ENCODE results near the gene DCDC1. TPM values are rescaled to one million over a fixed set of nuclear protein-coding genes. Genes with fewer than 3 reads are reported as not detected.

Gene DCDC1
- polyA plus RNA-seq, 4 donors = 3.4 to 7.3 (median 5.1) TPM

DNA sequence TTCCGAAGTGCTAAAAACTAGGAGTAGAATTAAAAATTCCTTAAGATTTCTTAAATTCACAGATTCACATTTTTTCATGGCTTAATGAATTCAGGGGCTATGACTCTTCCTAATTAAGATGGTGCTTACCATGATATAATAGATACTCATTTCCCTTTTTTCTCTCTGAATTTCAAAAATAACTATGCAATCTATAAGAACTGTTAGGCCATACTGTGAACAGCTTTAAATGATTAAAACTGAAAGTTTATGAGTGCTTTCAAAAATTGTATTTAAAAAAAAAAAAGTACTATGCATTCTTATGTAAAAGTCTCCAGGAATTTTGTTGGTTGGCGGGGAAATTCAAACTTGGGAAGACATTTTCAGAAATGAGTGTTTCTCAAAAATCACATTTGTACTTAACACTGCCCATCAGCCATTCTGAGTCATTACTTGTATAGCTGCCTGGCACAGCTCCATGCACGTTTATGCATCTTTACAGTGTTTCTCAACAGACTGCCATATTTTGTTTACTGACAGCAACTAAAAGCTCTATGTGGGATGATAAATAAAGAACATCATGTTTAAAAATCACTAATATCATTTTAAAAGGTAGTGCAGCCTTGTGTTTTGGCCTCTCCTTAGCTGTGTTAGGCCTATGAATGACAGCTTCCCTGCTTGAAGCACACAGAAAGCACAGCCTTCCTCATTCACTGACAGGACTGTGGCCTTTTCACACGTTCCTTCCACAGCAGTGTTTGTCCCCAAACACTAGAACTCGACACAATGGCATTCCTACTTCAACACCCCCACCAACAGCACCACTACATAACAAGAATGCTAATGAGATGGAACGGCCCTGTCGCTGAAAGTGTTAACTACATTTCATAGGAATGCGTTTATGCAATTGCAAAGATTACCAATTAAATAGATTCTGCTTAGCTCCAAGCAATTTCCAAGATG is 131.4 kb downstream of the DCDC1 start:
- DNase-seq (ENCODE audit: low read depth in 4 of 4, low spot score in 2 of 4) = no peak

DNA sequence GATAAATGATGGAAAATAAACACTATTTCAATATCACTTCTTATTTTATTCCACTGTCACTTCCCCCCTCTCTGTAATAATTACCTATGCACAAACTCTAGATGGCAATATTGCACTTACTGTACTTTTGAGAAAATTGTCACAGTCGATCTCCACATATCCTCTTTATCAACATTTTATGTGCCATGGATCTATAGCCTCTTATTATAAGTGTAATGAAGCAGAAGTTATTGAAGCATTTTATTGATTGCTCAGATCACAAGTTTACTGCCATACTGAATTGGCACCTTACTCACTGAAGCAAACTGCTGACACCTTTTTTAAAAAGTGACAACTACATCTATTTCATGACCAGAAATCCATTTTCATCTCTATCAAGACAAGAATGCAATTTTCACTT is 133.4 kb downstream of the DCDC1 start:
- DNase-seq (ENCODE audit: low read depth in 4 of 4, low spot score in 2 of 4) = no peak

DNA sequence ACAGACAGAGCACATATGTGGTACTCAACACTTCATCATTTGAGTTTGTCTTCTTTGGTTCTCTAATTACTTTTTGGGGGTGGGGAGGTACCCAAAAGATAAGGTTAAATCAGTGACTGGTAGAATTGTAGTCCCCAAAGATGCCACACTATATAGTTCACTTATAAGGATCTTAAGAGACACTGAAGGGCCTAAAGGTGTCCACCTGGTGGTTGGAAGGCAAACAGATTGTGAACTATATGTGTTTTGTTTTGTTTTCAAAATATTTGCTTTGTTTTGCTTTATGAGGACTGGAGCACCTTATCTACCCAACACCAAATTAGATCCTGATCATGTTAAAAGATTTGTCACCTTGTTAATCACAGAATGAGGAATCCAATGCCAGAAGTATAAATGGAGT is 136.1 kb downstream of the DCDC1 start:
- no peak for DNase-seq (ENCODE audit: low read depth in 4 of 4, low spot score in 2 of 4)

DNA sequence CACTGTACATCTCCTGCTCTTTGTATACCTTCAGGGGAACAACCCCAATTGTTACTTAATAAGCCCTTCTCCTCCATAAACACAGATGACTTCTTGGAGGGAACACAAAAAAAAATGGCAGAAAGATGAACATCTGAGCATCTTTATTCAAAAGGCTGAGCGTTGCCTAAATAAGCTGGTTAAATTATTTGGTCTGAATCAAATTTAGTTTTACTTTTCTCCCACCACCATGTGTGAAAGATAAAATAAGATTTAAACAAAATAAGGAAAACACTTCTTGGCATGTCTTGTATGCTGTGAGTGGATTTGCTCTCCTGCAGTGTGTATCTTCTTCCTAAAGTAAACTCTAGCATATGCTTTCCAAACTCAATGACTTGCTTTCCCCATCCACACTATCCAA is 137.9 kb downstream of the DCDC1 start:
- DNase-seq (ENCODE audit: low read depth in 4 of 4, low spot score in 2 of 4) = no peak

DNA sequence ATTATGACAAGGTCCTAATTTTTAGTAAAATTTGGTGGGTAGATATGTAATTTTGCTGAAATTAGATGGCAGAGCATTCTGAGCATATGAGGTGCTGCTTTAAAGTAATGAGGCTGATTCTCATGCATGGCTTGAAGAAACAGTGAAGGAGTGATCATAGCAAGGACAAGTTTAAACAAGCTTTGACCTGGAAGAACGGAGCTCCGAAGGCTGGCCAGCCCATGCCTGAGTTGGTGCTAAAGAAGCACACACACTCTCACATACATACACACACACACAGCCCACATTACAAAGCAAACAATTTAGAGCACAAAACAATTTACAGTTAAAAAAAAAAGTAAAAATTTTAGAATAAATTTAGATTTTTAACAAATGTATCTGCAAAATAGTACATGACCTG is 150.7 kb downstream of the DCDC1 start:
- no peak for DNase-seq (ENCODE audit: low read depth in 4 of 4, low spot score in 2 of 4)

DNA sequence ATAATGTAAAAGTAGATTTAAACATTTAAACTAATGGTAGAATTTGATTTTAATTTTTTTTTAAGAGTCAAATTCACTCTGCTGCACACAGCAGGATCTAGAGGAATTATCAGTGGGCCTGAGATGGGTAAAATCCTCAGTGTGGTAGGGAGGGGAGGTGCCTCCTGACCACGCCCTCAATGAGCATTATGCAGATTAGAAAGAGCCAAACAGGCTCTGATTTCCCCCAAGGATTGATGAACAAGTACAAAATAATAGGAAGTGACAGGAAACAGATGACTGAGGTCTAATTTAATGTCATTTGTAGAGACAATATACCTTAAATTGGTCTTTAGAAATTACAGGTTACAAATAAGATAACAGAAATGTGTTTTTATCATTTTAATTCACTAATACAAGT is 155.2 kb downstream of the DCDC1 start:
- no peak for DNase-seq (ENCODE audit: low read depth in 4 of 4, low spot score in 2 of 4)

DNA sequence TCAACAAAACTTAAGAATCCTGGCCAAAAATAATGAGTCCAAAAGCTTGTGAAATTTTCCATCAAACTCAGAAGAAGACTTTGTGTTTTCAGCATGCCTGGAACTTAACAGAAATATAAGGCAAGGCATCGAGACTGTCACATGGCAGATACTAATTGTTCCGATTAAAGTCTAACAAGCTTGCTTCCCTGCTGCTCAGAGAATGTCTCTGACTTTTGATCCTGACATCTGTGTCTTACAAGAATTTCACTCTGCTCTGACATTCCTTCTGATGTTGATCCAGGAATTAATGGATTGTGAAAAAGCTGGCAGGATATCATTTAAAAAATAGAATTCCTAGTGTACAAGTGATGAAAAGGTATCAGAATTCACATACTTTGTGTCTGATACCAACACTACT is 170.2 kb downstream of the DCDC1 start:
- no peak for DNase-seq (ENCODE audit: low read depth in 4 of 4, low spot score in 2 of 4)

DNA sequence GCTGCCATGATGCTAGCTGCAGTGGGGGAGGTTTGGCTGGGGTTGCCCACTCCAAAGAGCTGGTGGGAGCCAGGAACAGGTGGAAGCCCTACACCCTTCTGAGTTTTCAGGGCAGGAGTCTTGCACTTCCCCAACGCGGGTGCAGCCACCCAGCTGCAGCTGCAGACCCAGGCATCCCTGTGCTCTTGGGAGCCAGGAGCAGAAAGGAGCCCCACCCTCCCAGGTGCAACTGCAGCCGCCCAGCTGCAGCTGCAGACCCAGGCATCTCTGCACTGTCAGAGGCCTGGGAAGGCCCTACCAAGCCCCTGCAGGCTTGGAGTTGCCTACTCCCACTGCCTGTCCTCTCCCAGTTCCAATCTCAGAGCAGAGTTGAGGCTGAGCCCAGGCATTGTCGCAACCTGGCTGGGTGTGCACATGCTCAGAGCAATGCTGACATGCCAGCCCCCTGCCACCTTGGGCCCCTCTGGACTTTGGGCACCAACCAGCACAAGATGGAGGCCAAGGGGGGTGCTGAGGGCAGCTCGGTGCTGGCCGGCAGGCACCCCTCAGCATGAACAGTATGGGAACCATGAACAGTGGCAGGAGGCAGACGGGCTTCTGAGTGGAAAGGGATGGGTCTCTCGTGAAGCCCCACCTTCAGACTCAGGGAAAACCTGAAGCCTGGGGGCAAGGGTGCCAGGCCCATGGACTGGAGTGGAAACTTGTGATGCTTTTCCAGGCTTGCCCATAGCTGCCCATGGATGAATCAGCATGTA is 195.4 kb downstream of the DCDC1 start:
- no peak for DNase-seq (ENCODE audit: low read depth in 4 of 4, low spot score in 2 of 4)

DNA sequence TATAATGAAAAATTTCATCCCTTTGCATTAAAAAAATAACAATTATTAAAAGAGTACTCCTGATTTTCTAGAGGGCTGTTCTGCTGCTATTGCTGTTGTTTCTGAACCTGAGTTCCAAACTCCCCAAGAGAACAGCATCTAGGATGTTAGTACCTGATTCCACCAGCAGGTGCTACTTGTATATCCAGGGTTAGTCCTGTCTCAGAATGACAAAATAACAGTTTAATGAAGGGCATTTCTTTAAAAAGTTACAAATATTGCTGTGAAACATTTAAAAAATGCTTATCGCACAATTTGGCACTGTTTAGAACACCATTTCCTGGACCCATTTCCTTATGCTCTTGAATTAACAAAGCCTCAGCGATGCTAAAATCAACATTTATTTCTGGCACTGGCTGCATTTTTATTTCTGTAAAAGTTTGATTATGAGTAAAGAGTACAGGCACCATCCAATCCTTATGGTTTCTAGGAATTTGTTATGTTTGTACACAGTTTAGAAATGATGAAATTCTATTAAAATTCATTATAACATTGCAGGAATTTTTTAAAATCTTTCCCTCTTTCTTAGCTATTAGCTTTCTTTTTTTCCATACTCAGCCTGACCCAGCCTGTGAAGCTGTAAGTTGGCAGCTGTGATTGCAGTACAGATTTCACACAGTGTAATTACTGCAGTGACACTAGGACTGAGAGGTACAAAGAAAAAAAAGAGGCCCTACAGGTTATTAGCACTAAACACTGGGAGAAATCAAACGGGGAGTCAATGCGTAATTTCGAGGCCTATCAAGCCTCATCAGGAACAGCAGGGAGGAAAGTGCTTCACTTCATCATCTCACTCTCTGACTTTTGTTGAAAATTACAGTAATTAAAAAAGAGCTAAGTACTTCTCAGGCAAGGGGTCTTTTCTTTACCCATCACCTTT is 208.8 kb downstream of the DCDC1 start:
- DNase-seq (ENCODE audit: low read depth in 4 of 4, low spot score in 2 of 4) = no peak

DNA sequence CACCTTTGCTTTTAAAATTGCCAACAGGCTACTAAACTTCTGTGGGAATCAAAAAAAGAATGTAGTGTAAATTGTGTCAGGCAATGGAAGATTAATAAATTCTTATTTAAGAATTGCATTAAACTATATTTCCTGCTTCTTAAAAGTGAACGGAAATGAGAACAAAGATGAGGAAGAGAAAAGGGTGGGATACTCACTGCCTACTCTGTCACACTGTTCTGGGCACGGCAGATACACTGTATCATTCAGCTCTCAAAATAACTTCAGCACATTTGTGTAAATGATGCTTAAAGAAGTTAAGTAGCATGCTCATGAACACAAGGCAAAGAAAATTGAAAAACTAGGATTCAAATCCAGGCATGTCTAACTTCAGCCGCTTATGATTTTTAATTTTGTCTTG is 218.7 kb downstream of the DCDC1 start:
- no peak for DNase-seq (ENCODE audit: low read depth in 4 of 4, low spot score in 2 of 4)

DNA sequence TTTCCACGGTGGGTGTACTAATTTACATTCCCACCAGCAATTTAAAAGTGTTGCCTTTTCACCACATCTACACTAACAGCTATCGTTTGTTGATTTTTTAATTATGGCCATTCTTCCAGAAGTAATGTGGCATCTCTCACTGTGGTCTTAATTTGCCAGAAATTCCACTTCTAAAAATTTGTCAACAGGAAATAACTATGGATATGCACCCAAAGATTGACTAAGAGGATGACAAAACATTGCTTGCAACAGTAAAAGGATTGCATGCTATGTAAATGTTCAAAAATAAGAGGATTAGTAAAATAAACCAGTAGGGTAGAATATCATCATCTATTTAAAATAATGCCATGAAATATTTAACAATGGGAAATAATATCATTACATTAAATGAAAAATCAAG is 219.5 kb downstream of the DCDC1 start:
- DNase-seq (ENCODE audit: low read depth in 4 of 4, low spot score in 2 of 4) = no peak

DNA sequence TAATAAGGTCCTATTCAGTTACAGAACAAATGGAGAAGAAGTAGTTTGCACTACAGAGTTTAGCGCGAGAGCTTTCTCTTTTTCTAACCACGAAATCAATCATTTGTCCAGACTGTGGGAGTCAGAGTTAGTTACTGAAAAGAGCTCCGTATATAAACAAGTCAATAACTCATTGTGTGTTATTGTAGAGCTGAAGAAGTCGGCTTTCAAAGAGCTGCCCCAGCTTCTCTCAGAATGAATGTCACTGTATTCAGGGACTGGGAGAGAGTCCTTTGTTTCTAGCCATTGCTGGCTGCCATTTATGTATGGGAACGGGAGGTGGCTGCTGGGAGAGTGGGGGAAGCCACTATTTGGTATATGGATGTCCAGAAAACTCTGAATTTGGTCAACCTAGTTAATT is 227.8 kb downstream of the DCDC1 start:
- peak in 3 of 4 donors; percentile 8 to 37 (median 9) for DNase-seq (ENCODE audit: low read depth in 4 of 4, low spot score in 2 of 4)

DNA sequence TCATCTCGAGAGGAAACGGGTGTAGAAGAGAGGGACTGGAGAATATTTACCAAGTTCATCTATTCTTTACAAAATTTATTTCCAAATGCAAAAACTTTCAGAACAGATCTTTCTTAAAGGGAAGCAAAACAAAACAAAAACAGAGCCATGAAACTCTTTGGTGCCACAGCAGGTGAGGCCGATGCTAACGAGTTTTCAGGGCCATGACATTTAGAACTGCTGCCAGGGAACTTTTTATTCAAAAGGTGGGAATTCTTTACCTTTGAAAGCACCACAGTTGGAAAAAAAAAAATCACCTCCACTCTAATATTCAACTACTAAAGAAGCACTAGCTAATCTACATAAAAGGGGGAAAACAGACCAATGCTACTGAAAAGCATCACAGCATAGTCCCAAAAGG is 230.1 kb downstream of the DCDC1 start:
- DNase-seq (ENCODE audit: low read depth in 4 of 4, low spot score in 2 of 4) = no peak

DNA sequence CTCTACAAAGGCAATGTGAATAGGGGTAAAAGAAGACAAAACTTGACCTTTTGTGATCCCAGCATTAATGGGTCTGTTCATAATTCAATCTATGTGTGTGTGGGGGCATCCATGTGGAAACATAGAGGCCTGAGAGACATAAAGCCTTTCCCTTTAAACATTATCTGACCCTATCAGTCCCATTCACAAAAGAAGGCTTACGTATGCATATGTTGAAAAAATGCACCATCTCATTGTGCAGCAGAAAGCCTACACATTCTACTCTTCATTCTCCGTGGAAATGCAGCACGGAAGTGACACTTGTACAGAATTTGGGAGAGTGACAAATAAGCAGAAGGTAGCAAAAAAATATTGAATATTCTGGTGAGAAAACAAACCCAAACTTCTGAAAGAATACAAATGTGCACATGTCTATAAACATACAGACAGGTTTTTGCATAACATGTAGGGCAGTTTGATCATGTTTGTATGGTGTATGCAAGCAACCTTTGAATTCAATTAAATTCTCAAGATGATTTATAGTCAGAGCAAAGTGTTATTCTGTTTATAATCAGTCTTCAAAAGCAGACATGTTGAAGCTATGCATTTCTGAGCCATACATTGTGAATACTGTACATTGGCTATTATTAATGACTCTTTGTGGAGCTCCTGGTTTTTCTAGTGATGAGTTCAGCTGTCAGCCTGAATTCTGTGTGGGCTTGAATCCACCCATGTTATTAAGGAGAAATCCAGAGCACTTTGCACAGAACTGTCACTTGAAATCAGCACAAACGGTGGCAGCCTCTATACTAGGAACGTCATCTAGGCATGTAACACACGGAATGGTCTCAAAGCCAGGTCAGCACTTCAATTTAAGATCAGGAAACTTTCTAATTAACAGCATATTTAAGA is 236.8 kb downstream of the DCDC1 start:
- no peak for DNase-seq (ENCODE audit: low read depth in 4 of 4, low spot score in 2 of 4)

DNA sequence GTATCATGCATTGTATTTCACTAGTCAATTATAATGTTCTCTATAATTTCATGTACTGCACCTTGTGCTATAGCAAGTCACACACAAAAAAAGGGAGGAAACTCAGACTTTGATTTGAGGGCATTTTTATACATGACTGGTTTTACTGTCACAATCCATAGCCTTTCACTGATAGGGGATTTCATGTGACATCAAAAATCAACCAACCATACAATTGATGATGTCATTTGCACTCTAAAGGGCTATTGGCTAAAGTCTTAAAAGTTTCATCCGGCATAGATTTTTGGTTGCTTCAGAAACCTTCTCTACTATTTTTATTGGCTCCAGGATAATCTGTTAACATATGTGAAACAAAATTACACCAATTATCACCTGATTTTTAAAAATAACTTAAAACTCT is 237.8 kb downstream of the DCDC1 start:
- no peak for DNase-seq (ENCODE audit: low read depth in 4 of 4, low spot score in 2 of 4)

DNA sequence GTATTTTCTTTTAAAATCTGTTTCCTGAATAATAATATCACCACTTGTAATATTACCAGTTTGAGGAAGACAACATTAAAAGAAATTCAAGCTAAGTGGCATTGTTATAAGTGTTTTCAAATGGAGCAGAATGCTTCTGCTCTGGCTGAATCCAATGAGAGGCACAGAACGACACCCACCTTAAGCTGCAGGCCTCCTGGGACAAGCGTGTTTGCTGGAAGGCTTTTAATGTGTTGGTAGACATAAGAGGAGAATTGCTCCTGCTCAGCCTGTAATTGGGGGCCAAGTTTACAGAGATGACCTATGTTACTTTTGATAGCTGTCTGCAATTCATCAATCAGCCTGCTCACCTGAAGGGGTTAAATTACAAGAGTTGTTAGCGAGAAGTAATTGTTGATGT is 242.2 kb downstream of the DCDC1 start:
- DNase-seq (ENCODE audit: low read depth in 4 of 4, low spot score in 2 of 4) = no peak

DNA sequence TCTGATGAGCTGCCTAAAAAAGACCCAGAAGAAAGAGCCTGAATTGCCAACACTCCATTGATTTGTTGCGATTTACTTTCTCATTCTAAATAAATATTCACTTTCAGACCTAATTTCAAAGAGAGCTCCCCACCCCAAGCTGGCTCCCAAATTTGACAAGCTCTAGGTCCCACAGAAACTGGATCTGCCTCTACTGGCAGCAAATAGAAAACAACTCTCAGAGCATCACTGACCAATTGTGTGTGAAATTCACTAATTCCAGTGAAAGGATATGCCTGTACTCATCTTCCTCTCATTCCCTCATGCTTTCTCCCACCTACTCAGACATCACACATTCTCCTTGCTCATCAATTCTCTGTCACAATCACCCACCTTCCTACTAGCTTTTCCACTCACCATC is 249.1 kb downstream of the DCDC1 start:
- no peak for DNase-seq (ENCODE audit: low read depth in 4 of 4, low spot score in 2 of 4)

DNA sequence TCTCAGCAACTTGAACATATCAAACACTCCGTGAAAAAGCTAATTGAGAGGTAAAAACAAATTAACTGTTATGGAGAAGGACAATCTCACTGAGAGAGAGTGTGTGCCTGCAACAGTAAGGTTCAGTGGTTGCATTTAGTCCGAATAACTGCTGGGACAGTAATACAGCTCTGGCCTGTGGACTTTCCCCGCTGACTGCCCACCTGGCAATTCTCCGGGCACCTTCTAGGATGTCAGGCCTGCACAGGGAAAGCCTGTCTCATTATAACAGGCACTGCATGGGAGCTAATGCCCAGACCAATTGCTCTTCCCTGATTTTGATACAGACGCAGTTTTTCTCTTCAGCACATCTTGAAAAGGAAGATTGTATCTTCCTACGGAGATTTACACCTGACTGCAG is 251.0 kb downstream of the DCDC1 start:
- DNase-seq (ENCODE audit: low read depth in 4 of 4, low spot score in 2 of 4) = no peak

DNA sequence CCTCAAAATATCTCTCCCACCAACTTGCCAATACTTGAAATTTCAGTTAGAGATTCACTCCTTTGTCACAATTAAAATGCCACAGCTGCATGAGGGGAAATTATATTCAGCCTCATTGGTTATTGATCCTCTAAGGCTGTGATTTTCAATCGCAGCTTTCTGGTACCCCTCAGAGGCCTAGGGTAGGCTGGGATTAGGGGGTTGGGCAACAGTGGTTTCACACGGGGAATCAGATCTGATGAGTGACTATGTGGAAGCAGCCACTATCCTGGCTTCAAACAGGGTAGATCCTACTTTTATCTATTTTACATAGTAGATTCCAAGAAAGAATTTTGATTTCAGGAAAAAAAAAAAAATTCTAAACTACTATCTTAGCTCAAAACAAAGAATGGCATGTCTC is 252.5 kb downstream of the DCDC1 start:
- no peak for DNase-seq (ENCODE audit: low read depth in 4 of 4, low spot score in 2 of 4)

DNA sequence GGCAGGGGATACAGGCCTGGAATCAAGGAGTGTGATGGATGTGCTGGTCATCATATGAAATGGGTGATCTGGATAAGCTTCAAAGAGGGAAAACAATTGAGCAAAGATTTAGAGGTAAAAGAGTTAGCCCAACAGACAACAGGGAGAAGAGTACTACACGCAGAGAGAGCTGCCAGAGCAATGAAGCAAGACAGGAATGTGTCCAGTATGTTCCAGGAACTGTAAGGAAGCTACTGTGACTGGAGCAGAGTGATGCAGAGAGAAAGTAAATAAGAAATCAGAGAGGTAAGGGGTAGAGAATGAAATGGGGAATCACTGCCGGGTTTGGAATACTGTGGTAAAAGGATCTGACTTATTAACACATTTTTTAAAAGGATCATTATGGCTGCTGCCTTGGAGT is 255.1 kb downstream of the DCDC1 start:
- peak in 1 of 4 donors; percentile 6 for DNase-seq (ENCODE audit: low read depth in 4 of 4, low spot score in 2 of 4)
